HG03520 (cell line): ENCODE data around the gene UBAC2.
"Not testable (repeated sequence)": the region's sequence is repeated elsewhere in the genome, so short reads cannot be mapped to it uniquely, and the experiment has no call there.

ENCODE experiments used
- ATAC-seq: cut with Tn5 transposase; IDR thresholded peaks from one replicate; pipeline ENCODE4 v1.9.1; 2021; ENCODE audit warnings: mild to moderate bottlenecking, moderate library complexity; ENCODE audit not compliant: unreplicated experiment

The UBAC2 gene

GRCh38 chr13:99407906-99408702, 207.4 kb downstream of the UBAC2 start:
- ATAC-seq, result no peak

GRCh38 chr13:99408703-99409000, 208.0 kb downstream of the UBAC2 start:
- ATAC-seq, result no peak

- ATAC-seq, result not testable (repeated sequence)
Measured at GRCh38 chr13:99409461-99410083, 208.9 kb downstream of the UBAC2 start.

- not testable (repeated sequence) for ATAC-seq
Measured at GRCh38 chr13:99410646-99411475, 210.2 kb downstream of the UBAC2 start.

- ATAC-seq, result no peak
Measured at GRCh38 chr13:99412856-99413255, 212.2 kb downstream of the UBAC2 start.

- no peak for ATAC-seq
Measured at GRCh38 chr13:99414048-99414995, 213.7 kb downstream of the UBAC2 start.

GRCh38 chr13:99415014-99415650, 214.5 kb downstream of the UBAC2 start:
- no peak for ATAC-seq

- ATAC-seq, result no peak
Measured at GRCh38 chr13:99415851-99416331, 215.2 kb downstream of the UBAC2 start.

- no peak for ATAC-seq
Measured at GRCh38 chr13:99416411-99417121, 215.9 kb downstream of the UBAC2 start.

- ATAC-seq, result no peak
Measured at GRCh38 chr13:99417201-99418102, 216.8 kb downstream of the UBAC2 start.

- no peak for ATAC-seq
Measured at GRCh38 chr13:99418103-99418842, 217.6 kb downstream of the UBAC2 start.

- ATAC-seq, result no peak
Measured at GRCh38 chr13:99418843-99419140, 218.1 kb downstream of the UBAC2 start.

GRCh38 chr13:99419591-99420243, 219.1 kb downstream of the UBAC2 start:
- ATAC-seq, result no peak

- no peak for ATAC-seq
Measured at GRCh38 chr13:99421271-99421670, 220.6 kb downstream of the UBAC2 start.

- no peak for ATAC-seq
Measured at GRCh38 chr13:99421758-99422585, 221.3 kb downstream of the UBAC2 start.

GRCh38 chr13:99422586-99423220, 222.0 kb downstream of the UBAC2 start:
- ATAC-seq, result no peak
